Gastrocnemius medialis (tissue), 4 donors: ENCODE measurements around the gene ZNF865. TPM values are rescaled to one million over a fixed set of nuclear protein-coding genes. Genes with fewer than 3 reads are reported as not detected.

Experiments used
- ATAC-seq, 2 donors: fragments of 150-250 bp; one replicate each; pipeline ENCODE4 v1.9.1; 2016
- DNase-seq, 2 donors: peaks; one replicate each; pipeline ENCODE4 v3.0.0-alpha.2; 2019
- H3K27ac ChIP-seq, 4 donors: fragments of 200-600 bp; sonication (generic); 1 replicate in 1 of 4; 2 replicates in 3 of 4; pipeline ENCODE4 v1.5.1; 2016 to 2018; ENCODE audit warnings: mild to moderate bottlenecking in 2 of 4, moderate library complexity in 1 of 4
- H3K27me3 ChIP-seq, 3 donors: fragments of 200-600 bp; sonication (generic) in 2 of 3; 1 replicate in 1 of 3; 2 replicates in 2 of 3; pipeline versions ENCODE4 v1.5.1 to v1.6.0; 2016 to 2019; ENCODE audit warnings: mild to moderate bottlenecking in 1 of 3, moderate library complexity in 1 of 3
- H3K36me3 ChIP-seq, 2 donors: fragments of 200-600 bp; sonication (generic) in 1 of 2; one replicate each; pipeline ENCODE4 v1.5.1; 2017 to 2018
- H3K4me1 ChIP-seq, 2 donors: fragments of 200-600 bp; sonication (generic) in 1 of 2; one replicate each; pipeline ENCODE4 v1.5.1; 2016 to 2017; ENCODE audit warnings: mild to moderate bottlenecking in 2 of 2
- H3K4me3 ChIP-seq, 4 donors: fragments of 200-600 bp; sonication (generic) in 3 of 4; 1 replicate in 1 of 4; 2 replicates in 3 of 4; pipeline ENCODE4 v1.5.1; 2016 to 2019; ENCODE audit warnings: mild to moderate bottlenecking in 2 of 4
- H3K9me3 ChIP-seq, 3 donors: fragments of 200-600 bp; sonication (generic) in 2 of 3; 1 replicate in 1 of 3; 2 replicates in 2 of 3; pipeline ENCODE4 v1.5.1; 2016 to 2019
- CTCF ChIP-seq, 5 experiments: fragments of 450-650 bp in 3 of 5; fragments of 200-600 bp in 2 of 5; sonication (generic) in 2 of 5; IDR thresholded peaks in 4 of 5; conservative IDR thresholded peaks in 1 of 5; 1 replicate in 4 of 5; 2 replicates in 1 of 5; pipeline ENCODE4 v1.5.1; 2016 to 2019; ENCODE audit warnings: antibody characterized with exemption in 5 of 5, mild to moderate bottlenecking in 3 of 5, moderate library complexity in 3 of 5
- POLR2A ChIP-seq, 2 donors: fragments of 450-650 bp; IDR thresholded peaks; one replicate each; pipeline ENCODE4 v1.6.1; 2017; ENCODE audit warnings: antibody characterized with exemption in 2 of 2, mild to moderate bottlenecking in 2 of 2, moderate library complexity in 2 of 2
- in situ Hi-C, 4 donors: fragments of 200-750 bp; cut with MboI; loops; one replicate each; pipeline versions ENCODE4 v1.15.0 to v1.8.0; 2017; ENCODE audit warnings: low sequenced_read_pairs in 4 of 4
- intact Hi-C: fragments of 100-400 bp; cut with DNase I; formaldehyde crosslinking; loops from one replicate; pipeline ENCODE4 v1.15.1; 2023; ENCODE audit warnings: low total_unique reads
- total RNA-seq, 4 donors: library from RNA; depleted of rRNA; stranded (reverse); fragments of >200 nt; gene quantifications; one replicate each; pipeline versions ENCODE4 v1.1.0 to v1.2.3, GENCODE V29; 2016

Gene ZNF865
- total RNA-seq, 4 donors from 2014 or later = 10.3 to 23.4 (median 15.2) TPM

GRCh38 chr19:55599468-55599841 is 6.0 kb upstream of the ZNF865 start, which contains the start of gene FIZ1:
Gene FIZ1 (minus strand): TSS chr19:55599517. CDS start chr19:55597865, 1,652 bp downstream.
- no peak for TF ChIP-seq CTCF (IDR thresholded peaks at IDR 0.05 in 4 of 5, conservative IDR thresholded peaks at IDR 0.05 in 1 of 5)
- in situ Hi-C loops (loop anchor here in 1 of 4 donors (5.0 kb wide), 1 partner anchor 52 kb away; the partner anchor contains the start of gene SBK3), intact Hi-C loops (loop anchor here (1.0 to 5.0 kb wide), 8 partner anchors 19 to 482 kb away; partner anchors contain the start of genes PPP1R12C, TNNT1, ZNF579 and ZNF628)
- Histone ChIP-seq H3K27ac (peak within 1 kb of the TSS; percentile 97 to 100 (median 98)), H3K4me3 (peak within 1 kb of the TSS; percentile 75 to 95 (median 86)), H3K9me3 (no peaks in the 10 kb centered on the region), H3K27me3 (no peaks in the 10 kb centered on the region), H3K36me3 (peaks cover 0 to 10% of the 10 kb centered on the region in 2 donors), H3K4me1 (peaks cover 14 to 28% of the 10 kb centered on the region in 2 donors)
- ATAC-seq = peak; percentile 74 to 78
- peak; percentile 99 for DNase-seq

- H3K4me3 ChIP-seq = peak within 1 kb of the TSS; percentile 75 to 95 (median 86)
- TF ChIP-seq POLR2A (IDR thresholded peaks at IDR 0.05) = peak in 1 of 2 donors; percentile 28
- peak in 1 of 5 experiments; percentile 22 for TF ChIP-seq CTCF (IDR thresholded peaks at IDR 0.05 in 4 of 5, conservative IDR thresholded peaks at IDR 0.05 in 1 of 5)
- peak within 1 kb of the TSS; percentile 97 to 100 (median 98) for H3K27ac ChIP-seq
- in situ Hi-C loops (loop anchor here in 1 of 4 donors (5.0 kb wide), 1 partner anchor 53 kb away; the partner anchor contains the start of gene SBK3), intact Hi-C loops (loop anchor here (1.0 to 10.0 kb wide), 11 partner anchors 19 to 1395 kb away; partner anchors contain the start of genes KMT5C, PPP1R12C, RPS9 and TNNT1)
- DNase-seq (peak; percentile 82 to 88), ATAC-seq (peak; percentile 75 to 81)
- no peaks in the 10 kb centered on the region for H3K9me3 ChIP-seq
- peaks cover 0 to 10% of the 10 kb centered on the region in 2 donors for H3K36me3 ChIP-seq
- no peaks in the 10 kb centered on the region for H3K27me3 ChIP-seq
- H3K4me1 ChIP-seq = peaks cover 20 to 25% of the 10 kb centered on the region in 2 donors
These were observed 5.4 kb upstream of the ZNF865 start, which contains the start of gene ZNF524 for GRCh38 chr19:55599842-55600661. Gene ZNF524 (plus strand): TSS chr19:55600288. CDS start chr19:55602113, 1,825 bp downstream.

GRCh38 chr19:55600662-55601028 is 4.8 kb upstream of the ZNF865 start:
- peak overlapping the region; percentile 75 to 95 (median 86) for H3K4me3 ChIP-seq
- TF ChIP-seq POLR2A (IDR thresholded peaks at IDR 0.05) = no peak
- no peak for TF ChIP-seq CTCF (IDR thresholded peaks at IDR 0.05 in 4 of 5, conservative IDR thresholded peaks at IDR 0.05 in 1 of 5)
- peaks cover 16 to 21% of the 10 kb centered on the region in 2 donors for H3K4me1 ChIP-seq
- no peaks in the 10 kb centered on the region for H3K9me3 ChIP-seq
- ATAC-seq = no peak
- peak overlapping the region; percentile 97 to 100 (median 98) for H3K27ac ChIP-seq
- no peak for DNase-seq
- in situ Hi-C loops = no loop called here
- peaks cover 0 to 8% of the 10 kb centered on the region in 2 donors for H3K36me3 ChIP-seq
- no peaks in the 10 kb centered on the region for H3K27me3 ChIP-seq
- intact Hi-C loops = loop anchor here (1.0 to 10.0 kb wide), 3 partner anchors 24 to 1396 kb away; partner anchors contain the start of genes KMT5C, RPS9 and ZNF784

GRCh38 chr19:55601084-55601483 is 4.4 kb upstream of the ZNF865 start:
- ATAC-seq = no peak
- intact Hi-C loops (loop anchor here (2.0 to 10.0 kb wide), 2 partner anchors 262 to 1396 kb away; partner anchors contain the start of genes KMT5C and RPS9), in situ Hi-C loops (no loop called here)
- DNase-seq = no peak
- Histone ChIP-seq H3K9me3 (no peaks in the 10 kb centered on the region), H3K36me3 (peaks cover 0 to 4% of the 10 kb centered on the region in 2 donors), H3K4me1 (peaks cover 16 to 17% of the 10 kb centered on the region in 2 donors), H3K4me3 (peak overlapping the region; percentile 75 to 95 (median 86)), H3K27me3 (no peaks in the 10 kb centered on the region), H3K27ac (peak overlapping the region; percentile 97 to 100 (median 98))
- TF ChIP-seq POLR2A (IDR thresholded peaks at IDR 0.05) (no peak), CTCF (IDR thresholded peaks at IDR 0.05 in 4 of 5, conservative IDR thresholded peaks at IDR 0.05 in 1 of 5) (no peak)
